GM23248 (cell line): ENCODE measurements around the gene ZNF358. TPM values are rescaled to one million over a fixed set of nuclear protein-coding genes. Genes with fewer than 3 reads are reported as not detected.

Source experiments
- DNase-seq: peaks from one replicate; pipeline ENCODE4 v3.0.0-alpha.2; 2015
- H2AFZ ChIP-seq: fragments of 200-600 bp; sonication (generic); 2 replicates; pipeline ENCODE4 v1.6.1; 2016; ENCODE audit warnings: antibody characterized with exemption
- H3F3A ChIP-seq: fragments of 200-600 bp; sonication (generic); 2 replicates; pipeline ENCODE4 v1.6.1; 2016; ENCODE audit warnings: mild to moderate bottlenecking, antibody characterized with exemption, mixed run types; ENCODE audit not compliant: insufficient read depth
- H3K27ac ChIP-seq: fragments of 200-600 bp; sonication (generic); 2 replicates; pipeline ENCODE4 v1.5.1; 2016; ENCODE audit warnings: mild to moderate bottlenecking
- H3K27me3 ChIP-seq: fragments of 200-600 bp; sonication (generic); replicated peaks from 2 replicates; pipeline ENCODE4 v1.6.1; 2016; ENCODE audit warnings: mild to moderate bottlenecking; ENCODE audit not compliant: insufficient read depth
- H3K36me3 ChIP-seq: fragments of 200-600 bp; sonication (generic); 2 replicates; pipeline ENCODE4 v1.6.1; 2016; ENCODE audit warnings: low read depth, mild to moderate bottlenecking
- H3K4me1 ChIP-seq: fragments of 200-600 bp; sonication (generic); 2 replicates; pipeline ENCODE4 v1.6.1; 2016; ENCODE audit warnings: mild to moderate bottlenecking; ENCODE audit not compliant: insufficient read depth
- H3K4me2 ChIP-seq: fragments of 200-600 bp; sonication (generic); one replicate; pipeline ENCODE4 v1.6.1; 2016; ENCODE audit warnings: mild to moderate bottlenecking; ENCODE audit not compliant: unreplicated experiment
- H3K4me3 ChIP-seq: fragments of 200-600 bp; sonication (generic); 2 replicates; pipeline ENCODE4 v1.5.1; 2016; ENCODE audit warnings: mild to moderate bottlenecking
- H3K79me2 ChIP-seq: fragments of 200-600 bp; sonication (generic); 2 replicates; pipeline ENCODE4 v1.6.1; 2016; ENCODE audit warnings: mild to moderate bottlenecking; ENCODE audit not compliant: insufficient read depth
- H3K9ac ChIP-seq: fragments of 200-600 bp; sonication (generic); 2 replicates; pipeline ENCODE4 v1.6.1; 2016; ENCODE audit warnings: mild to moderate bottlenecking
- H3K9me2 ChIP-seq: fragments of 200-600 bp; sonication (generic); 2 replicates; pipeline ENCODE4 v1.6.1; 2016; ENCODE audit warnings: mixed run types, mild to moderate bottlenecking, moderate library complexity; ENCODE audit not compliant: insufficient read depth
- H3K9me3 ChIP-seq: fragments of 200-600 bp; sonication (generic); one replicate; pipeline ENCODE4 v1.6.1; 2017; ENCODE audit warnings: low read depth
- H4K20me1 ChIP-seq: fragments of 200-600 bp; sonication (generic); 2 replicates; pipeline ENCODE4 v1.6.0; 2016; ENCODE audit not compliant: insufficient read depth
- EZH2 ChIP-seq: fragments of 200-600 bp; sonication (generic); IDR thresholded peaks from 2 replicates; pipeline ENCODE4 v1.6.1; 2018; ENCODE audit warnings: antibody characterized with exemption, mild to moderate bottlenecking; ENCODE audit not compliant: insufficient read depth, poor library complexity, severe bottlenecking
- EZH2phosphoT487 ChIP-seq: fragments of 200-600 bp; sonication (generic); IDR thresholded peaks from 2 replicates; pipeline ENCODE4 v1.6.1; 2018; ENCODE audit warnings: antibody characterized with exemption, moderate library complexity, mild to moderate bottlenecking, low read depth; ENCODE audit not compliant: insufficient read depth
- WGBS, 2 experiments: methylation state at CpG; one replicate each; pipeline ENCODE4 v1.1.6; 2015 to 2017; ENCODE audit warnings: low lambda C conversion rate in 2 of 2, low coverage in 1 of 2; ENCODE audit errors: missing lambda C conversion rate in 2 of 2; 5-methylcytosine and 5-hydroxymethylcytosine counted together
- in situ Hi-C: fragments of 300-500 bp; cut with MboI; formaldehyde crosslinking; loops from 2 replicates; pipeline ENCODE4 v1.15.0; 2020
- polyA plus RNA-seq: library from polyadenylated mRNA; unstranded; fragments of >200 nt; fragmentation: Nextera tagmentation; extraction: Ambion mirVana; gene quantifications from 2 replicates; pipeline ENCODE4 v1.2.1, GENCODE V29; 2016
- total RNA-seq: library from RNA; depleted of rRNA; stranded (reverse); fragments of >200 nt; shearing (Covaris generic); gene quantifications from 2 replicates; pipeline ENCODE4 v1.2.3, GENCODE V29; 2014

Gene ZNF358
- total and polyA plus RNA-seq, 2 experiments from 2014 or later, result 12.0 to 56.3 TPM

GRCh38 chr19:7526059-7526929 is 10.4 kb downstream of the ZNF358 start:
- Histone ChIP-seq H3K9me3 (no peaks in the 10 kb centered on the region), H3K4me1 (peaks cover 8% of the 10 kb centered on the region), H3F3A (no peaks in the 10 kb centered on the region; the same call in 1 of the 2 replicates), H3K79me2 (peaks cover 21% of the 10 kb centered on the region), H4K20me1 (no peaks in the 10 kb centered on the region), H2AFZ (no peak overlapping the region), H3K9ac (no peak overlapping the region), H3K27me3 (no peaks in the 10 kb centered on the region), H3K4me2 (no peak overlapping the region), H3K4me3 (no peak overlapping the region), H3K27ac (no peak overlapping the region), H3K36me3 (no peaks in the 10 kb centered on the region), H3K9me2 (no peaks in the 10 kb centered on the region)
- TF ChIP-seq EZH2phosphoT487 (no peak), EZH2 (no peak)
- DNase-seq, result no peak
- in situ Hi-C loops, result no loop called here
- 81 to 84% methylated on average over 28 to 31 of the region's 31 CpGs for WGBS, 2 experiments

DNA sequence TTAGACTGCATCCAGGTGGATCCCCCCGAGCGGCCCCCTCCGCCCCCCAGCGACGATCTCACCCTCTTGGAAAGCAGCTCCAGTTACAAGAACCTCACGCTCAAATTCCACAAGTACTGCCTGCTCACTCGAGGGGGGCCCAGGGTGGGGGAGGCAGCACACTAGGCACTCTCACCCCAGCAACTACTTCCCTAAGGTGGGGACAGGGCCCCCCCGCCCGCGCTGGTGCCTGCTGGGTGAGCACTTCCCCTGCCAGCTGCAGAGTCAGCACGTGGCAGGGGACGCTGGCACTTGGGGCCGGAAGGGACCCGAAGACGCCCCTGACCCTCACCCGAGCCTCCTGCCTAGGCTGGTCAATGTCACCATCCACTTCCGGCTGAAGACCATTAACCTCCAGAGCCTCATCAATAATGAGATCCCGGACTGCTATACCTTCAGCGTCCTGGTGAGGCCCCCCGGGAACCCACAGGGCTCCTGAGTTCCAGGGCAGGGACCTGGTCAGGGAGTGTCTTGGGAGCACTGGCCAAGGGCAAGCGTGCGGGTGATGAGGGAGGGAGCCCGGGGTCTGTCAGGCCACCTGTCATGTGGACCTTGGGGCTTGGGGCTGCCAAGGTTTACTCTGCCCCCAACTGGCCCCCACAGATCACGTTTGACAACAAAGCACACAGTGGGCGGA is 11.8 kb downstream of the ZNF358 start:
- Histone ChIP-seq H4K20me1 (no peaks in the 10 kb centered on the region), H3K4me2 (no peak overlapping the region), H3K4me1 (peaks cover 8% of the 10 kb centered on the region), H3K9me2 (no peaks in the 10 kb centered on the region), H3K36me3 (no peaks in the 10 kb centered on the region), H3K27me3 (no peaks in the 10 kb centered on the region), H3K4me3 (no peak overlapping the region), H3F3A (no peaks in the 10 kb centered on the region), H3K9ac (no peak overlapping the region), H3K27ac (no peak overlapping the region), H3K9me3 (no peaks in the 10 kb centered on the region), H2AFZ (no peak overlapping the region), H3K79me2 (peaks cover 20% of the 10 kb centered on the region)
- in situ Hi-C loops, result no loop called here
- TF ChIP-seq EZH2phosphoT487 (no peak), EZH2 (no peak)
- 81% methylated on average over 21 to 25 of the region's 25 CpGs for WGBS, 2 experiments
- no peak for DNase-seq

- Histone ChIP-seq H3K36me3 (no peaks in the 10 kb centered on the region), H3K9me2 (no peaks in the 10 kb centered on the region), H3F3A (0 out of 2 replicates have a peak, but pooled peaks cover 5% of the 10 kb centered on the region), H3K27ac (no peak overlapping the region), H3K4me2 (no peak overlapping the region), H3K79me2 (peaks cover 15% of the 10 kb centered on the region), H3K4me1 (peaks cover 7% of the 10 kb centered on the region), H3K9me3 (no peaks in the 10 kb centered on the region), H3K27me3 (no peaks in the 10 kb centered on the region), H3K4me3 (no peak overlapping the region), H2AFZ (no peak overlapping the region), H4K20me1 (no peaks in the 10 kb centered on the region), H3K9ac (no peak overlapping the region)
- in situ Hi-C loops, result no loop called here
- no peak for DNase-seq
- TF ChIP-seq EZH2, result no peak
- TF ChIP-seq EZH2phosphoT487, result no peak
- WGBS, 2 experiments, result 96 to 97% methylated on average over 7 of the region's 7 CpGs
These were observed 12.3 kb downstream of the ZNF358 start for GRCh38 chr19:7528192-7528519.

GRCh38 chr19:7528522-7529245 is 12.8 kb downstream of the ZNF358 start:
- Histone ChIP-seq H2AFZ (no peak overlapping the region), H3K9me3 (no peaks in the 10 kb centered on the region), H3K27ac (no peak overlapping the region), H3F3A (0 out of 2 replicates have a peak, but pooled peaks cover 5% of the 10 kb centered on the region), H3K4me3 (no peak overlapping the region), H3K9ac (no peak overlapping the region), H3K4me2 (no peak overlapping the region), H3K79me2 (peaks cover 10% of the 10 kb centered on the region), H3K9me2 (no peaks in the 10 kb centered on the region), H3K36me3 (no peaks in the 10 kb centered on the region), H3K27me3 (no peaks in the 10 kb centered on the region), H3K4me1 (peaks cover 2% of the 10 kb centered on the region), H4K20me1 (no peaks in the 10 kb centered on the region)
- DNase-seq, result no peak
- 95% methylated on average over 27 to 32 of the region's 32 CpGs for WGBS, 2 experiments
- in situ Hi-C loops, result no loop called here
- no peak for TF ChIP-seq EZH2
- no peak for TF ChIP-seq EZH2phosphoT487
